ENCODE results near the gene BLVRA. TPM values are rescaled to one million over a fixed set of nuclear protein-coding genes. Genes with fewer than 3 reads are reported as not detected.

Gene BLVRA
- total RNA-seq, 2 experiments from 2014 or later, result 0.91 TPM; not detected in 1

DNA sequence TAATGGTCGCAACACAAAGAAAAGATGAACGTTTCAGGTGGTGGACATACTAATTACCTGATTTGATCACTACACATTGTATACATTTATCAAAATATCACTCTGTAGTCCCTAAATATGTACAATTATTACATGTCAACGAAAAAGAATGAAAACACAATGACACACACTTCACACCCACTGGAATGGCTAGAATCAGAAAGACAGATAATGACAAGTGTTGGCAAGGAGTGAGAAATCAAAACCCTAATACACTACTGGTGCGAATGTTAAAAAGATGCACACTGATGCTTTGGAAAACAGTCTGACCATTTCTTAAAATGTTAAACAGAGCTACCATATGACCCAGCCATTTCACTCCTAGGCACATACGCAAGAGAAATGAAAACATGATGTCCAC is 31.5 kb upstream of the BLVRA start:
- DNase-seq (ENCODE audit: low spot score), result no peak
- Histone ChIP-seq H3K9me2 (ENCODE audit: insufficient read depth, low read length) (no peaks in the 10 kb centered on the region), H3K36me3 (ENCODE audit: insufficient read depth, low read length) (peaks cover 18% of the 10 kb centered on the region), H3K9me3 (ENCODE audit: low read length) (peaks cover 13% of the 10 kb centered on the region; the same call in 1 of the 2 replicates), H3K27ac (ENCODE audit: low read depth, low read length, poor library complexity, severe bottlenecking) (no peak overlapping the region), H3K4me3 (ENCODE audit: low read depth, low read length, poor library complexity, severe bottlenecking) (peak overlapping the region; percentile 13), H2AFZ (ENCODE audit: low read length) (no peak overlapping the region), H4K20me1 (ENCODE audit: insufficient read depth, low read length) (peaks cover 16% of the 10 kb centered on the region), H3K79me2 (ENCODE audit: insufficient read depth, low read depth, low read length) (peaks cover 64% of the 10 kb centered on the region), H3K4me1 (ENCODE audit: insufficient read depth, low read length, poor library complexity, severe bottlenecking) (peaks cover 19% of the 10 kb centered on the region), H3K4me2 (ENCODE audit: low read length) (peak overlapping the region; percentile 70)
- CTCF ChIA-PET (ENCODE audit: unreplicated experiment), result no interaction called here
- no peak for TF ChIP-seq EZH2phosphoT487 (IDR thresholded peaks at IDR 0.05; ENCODE audit: borderline replicate concordance, low read depth, low read length)
- TF ChIP-seq, protein P1, sequence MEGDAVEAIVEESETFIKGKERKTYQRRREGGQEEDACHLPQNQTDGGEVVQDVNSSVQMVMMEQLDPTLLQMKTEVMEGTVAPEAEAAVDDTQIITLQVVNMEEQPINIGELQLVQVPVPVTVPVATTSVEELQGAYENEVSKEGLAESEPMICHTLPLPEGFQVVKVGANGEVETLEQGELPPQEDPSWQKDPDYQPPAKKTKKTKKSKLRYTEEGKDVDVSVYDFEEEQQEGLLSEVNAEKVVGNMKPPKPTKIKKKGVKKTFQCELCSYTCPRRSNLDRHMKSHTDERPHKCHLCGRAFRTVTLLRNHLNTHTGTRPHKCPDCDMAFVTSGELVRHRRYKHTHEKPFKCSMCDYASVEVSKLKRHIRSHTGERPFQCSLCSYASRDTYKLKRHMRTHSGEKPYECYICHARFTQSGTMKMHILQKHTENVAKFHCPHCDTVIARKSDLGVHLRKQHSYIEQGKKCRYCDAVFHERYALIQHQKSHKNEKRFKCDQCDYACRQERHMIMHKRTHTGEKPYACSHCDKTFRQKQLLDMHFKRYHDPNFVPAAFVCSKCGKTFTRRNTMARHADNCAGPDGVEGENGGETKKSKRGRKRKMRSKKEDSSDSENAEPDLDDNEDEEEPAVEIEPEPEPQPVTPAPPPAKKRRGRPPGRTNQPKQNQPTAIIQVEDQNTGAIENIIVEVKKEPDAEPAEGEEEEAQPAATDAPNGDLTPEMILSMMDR (conservative IDR thresholded peaks at IDR 0.05; ENCODE audit: low read length), result no peak
- POLR2A ChIA-PET, result no interaction called here
- intact Hi-C loops (cut with micrococcal nuclease; ENCODE audit: unreplicated experiment), result loop anchor here (5.0 to 10.0 kb wide), 3 partner anchors 110 to 272 kb away; no protein-coding TSS in a partner anchor
- BruUV-seq (replicated peaks), result no TSS peak

DNA sequence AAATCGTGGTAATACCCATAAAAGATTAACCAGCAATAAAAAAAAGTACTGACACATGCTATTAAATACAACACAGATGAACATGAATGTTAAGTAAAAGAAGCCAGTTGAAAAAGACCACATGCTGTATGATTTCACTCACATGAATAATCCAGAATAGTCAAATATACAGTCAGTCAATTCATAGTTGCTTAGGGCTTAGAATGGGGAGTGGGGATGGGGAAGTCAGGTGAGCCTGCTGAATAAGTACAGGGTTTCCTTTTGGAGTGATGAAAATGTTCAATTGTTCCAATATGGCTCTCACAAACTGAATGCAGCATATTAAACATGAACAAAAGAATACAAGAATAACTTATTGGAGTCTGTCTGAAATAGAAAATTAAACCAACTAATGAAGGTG is 31.0 kb upstream of the BLVRA start:
- TF ChIP-seq EZH2phosphoT487 (IDR thresholded peaks at IDR 0.05; ENCODE audit: borderline replicate concordance, low read depth, low read length), result no peak
- TF ChIP-seq, protein P1 (conservative IDR thresholded peaks at IDR 0.05; ENCODE audit: low read length), result 0 out of 2 replicates have a peak, but pooled peaks have one; percentile 18
- H3K36me3 ChIP-seq (ENCODE audit: insufficient read depth, low read length), result peaks cover 18% of the 10 kb centered on the region
- no peak for DNase-seq (ENCODE audit: low spot score)
- POLR2A ChIA-PET, result no interaction called here
- peaks cover 19% of the 10 kb centered on the region for H3K4me1 ChIP-seq (ENCODE audit: insufficient read depth, low read length, poor library complexity, severe bottlenecking)
- H3K79me2 ChIP-seq (ENCODE audit: insufficient read depth, low read depth, low read length), result peaks cover 63% of the 10 kb centered on the region
- no peak overlapping the region for H3K27ac ChIP-seq (ENCODE audit: low read depth, low read length, poor library complexity, severe bottlenecking)
- H3K4me3 ChIP-seq (ENCODE audit: low read depth, low read length, poor library complexity, severe bottlenecking), result peak overlapping the region; percentile 13
- CTCF ChIA-PET (ENCODE audit: unreplicated experiment), result no interaction called here
- H3K4me2 ChIP-seq (ENCODE audit: low read length), result peak overlapping the region; percentile 70
- no TSS peak for BruUV-seq (replicated peaks)
- peaks cover 16% of the 10 kb centered on the region for H4K20me1 ChIP-seq (ENCODE audit: insufficient read depth, low read length)
- peaks cover 13% of the 10 kb centered on the region; the same call in 1 of the 2 replicates for H3K9me3 ChIP-seq (ENCODE audit: low read length)
- H3K9me2 ChIP-seq (ENCODE audit: insufficient read depth, low read length), result no peaks in the 10 kb centered on the region
- intact Hi-C loops (cut with micrococcal nuclease; ENCODE audit: unreplicated experiment), result loop anchor here (5.0 to 10.0 kb wide), 3 partner anchors 110 to 273 kb away; no protein-coding TSS in a partner anchor
- no peak overlapping the region for H2AFZ ChIP-seq (ENCODE audit: low read length)

All from OCI-LY7 (cell line).